A673 (cell line): Measurements from ENCODE around the gene ACCSL. TPM values are rescaled to one million over a fixed set of nuclear protein-coding genes. Genes with fewer than 3 reads are reported as not detected.

Source experiments
- BruUV-seq: library from RNA; stranded (reverse); fragments of 400-500 nt; replicated peaks from 2 replicates; lab custom pipeline; 2021; lab: Mats Ljungman, UMichigan
- CTCF ChIA-PET: fragments of 300-600 bp; sonication (Branson Sonifier 250); formaldehyde crosslinking; loops from one replicate; lab custom pipeline; 2022; ENCODE audit warnings: antibody characterized with exemption; lab: Charles Lee
- POLR2A ChIA-PET: fragments of 300-600 bp; sonication (Branson Sonifier 250); formaldehyde crosslinking; loops from one replicate; lab custom pipeline; 2022; ENCODE audit warnings: antibody characterized with exemption; ENCODE audit not compliant: low non-redundant PET; lab: Charles Lee
- DNase-seq: peaks from one replicate; pipeline ENCODE4 v3.0.0-alpha.2; 2015; ENCODE audit warnings: low spot score
- H3K27ac ChIP-seq: fragments of 200-600 bp; sonication (generic); 2 replicates; pipeline ENCODE4 v1.5.1; 2016; ENCODE audit warnings: mixed run types, low read depth, mild to moderate bottlenecking, mixed read lengths, antibody characterized with exemption, low read length; ENCODE audit not compliant: poor library complexity, severe bottlenecking
- H3K27me3 ChIP-seq: fragments of 200-600 bp; sonication (generic); replicated peaks from 2 replicates; pipeline ENCODE4 v1.6.1; 2017; ENCODE audit warnings: mixed run types, low read depth, mild to moderate bottlenecking, mixed read lengths, antibody characterized with exemption, low read length; ENCODE audit not compliant: insufficient read depth, poor library complexity
- H3K36me3 ChIP-seq: fragments of 200-600 bp; sonication (generic); 2 replicates; pipeline ENCODE4 v1.6.1; 2016; ENCODE audit warnings: mixed run types, mild to moderate bottlenecking, mixed read lengths, antibody characterized with exemption, low read length; ENCODE audit not compliant: insufficient read depth, poor library complexity, severe bottlenecking
- H3K4me1 ChIP-seq: fragments of 200-600 bp; sonication (generic); 2 replicates; pipeline ENCODE4 v1.6.1; 2017; ENCODE audit warnings: mixed run types, mild to moderate bottlenecking, mixed read lengths, antibody characterized with exemption, low read length; ENCODE audit not compliant: insufficient read depth, poor library complexity, severe bottlenecking
- H3K4me3 ChIP-seq: fragments of 200-600 bp; sonication (generic); 2 replicates; pipeline ENCODE4 v1.5.1; 2016; ENCODE audit warnings: low read depth, mixed run types, mild to moderate bottlenecking, mixed read lengths, low read length; ENCODE audit not compliant: poor library complexity, severe bottlenecking
- H3K9me3 ChIP-seq: fragments of 200-600 bp; sonication (generic); 2 replicates; pipeline ENCODE4 v1.6.1; 2016; ENCODE audit warnings: mixed run types, low read depth, mild to moderate bottlenecking, mixed read lengths, antibody characterized with exemption, low read length; ENCODE audit not compliant: poor library complexity, severe bottlenecking
- EZH2 ChIP-seq: fragments of 200-600 bp; sonication (generic); IDR thresholded peaks from 2 replicates; pipeline ENCODE4 v1.6.1; 2017; ENCODE audit warnings: borderline replicate concordance, low read depth, mild to moderate bottlenecking, mixed read lengths, antibody characterized with exemption, low read length; ENCODE audit not compliant: poor library complexity, severe bottlenecking
- intact Hi-C: fragments of 100-400 bp; cut with micrococcal nuclease; formaldehyde crosslinking; loops from one replicate; pipeline ENCODE4 v1.10.0; 2022; ENCODE audit not compliant: unreplicated experiment
- total RNA-seq: library from RNA; stranded (reverse); gene quantifications from 2 replicates; pipeline ENCODE4 v1.2.3, GENCODE V29; 2021
- TF ChIP-seq, protein P1 (sequence below): fragments of 300-800, 200-600 bp; sonication (generic); conservative IDR thresholded peaks from 2 replicates; pipeline ENCODE4 v1.5.1; 2017; ENCODE audit warnings: low read depth, mild to moderate bottlenecking, antibody characterized with exemption, low read length, moderate library complexity, mixed read lengths

The ACCSL gene
- total RNA-seq, 1 experiment from 2014 or later, result not detected

DNA sequence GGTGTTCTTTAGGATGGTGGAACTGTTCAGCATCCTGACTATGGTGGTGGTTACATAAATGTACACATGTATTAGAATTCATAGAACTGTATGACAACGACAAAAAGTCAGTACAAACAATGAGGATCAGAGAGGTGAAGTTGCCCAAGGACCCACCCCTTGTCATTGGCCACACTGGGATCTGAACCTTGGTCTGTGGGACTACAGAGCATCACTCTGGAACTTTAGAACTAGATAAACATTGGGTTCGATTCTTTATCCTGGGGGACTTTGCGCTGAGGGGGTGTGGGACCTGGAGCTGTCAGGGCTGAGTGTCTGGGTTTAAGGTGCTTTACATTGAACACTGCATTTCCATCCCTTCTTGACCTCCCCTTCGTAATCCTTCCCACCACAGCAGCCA, 34.9 kb downstream of the ACCSL start:
- TF ChIP-seq, protein P1, sequence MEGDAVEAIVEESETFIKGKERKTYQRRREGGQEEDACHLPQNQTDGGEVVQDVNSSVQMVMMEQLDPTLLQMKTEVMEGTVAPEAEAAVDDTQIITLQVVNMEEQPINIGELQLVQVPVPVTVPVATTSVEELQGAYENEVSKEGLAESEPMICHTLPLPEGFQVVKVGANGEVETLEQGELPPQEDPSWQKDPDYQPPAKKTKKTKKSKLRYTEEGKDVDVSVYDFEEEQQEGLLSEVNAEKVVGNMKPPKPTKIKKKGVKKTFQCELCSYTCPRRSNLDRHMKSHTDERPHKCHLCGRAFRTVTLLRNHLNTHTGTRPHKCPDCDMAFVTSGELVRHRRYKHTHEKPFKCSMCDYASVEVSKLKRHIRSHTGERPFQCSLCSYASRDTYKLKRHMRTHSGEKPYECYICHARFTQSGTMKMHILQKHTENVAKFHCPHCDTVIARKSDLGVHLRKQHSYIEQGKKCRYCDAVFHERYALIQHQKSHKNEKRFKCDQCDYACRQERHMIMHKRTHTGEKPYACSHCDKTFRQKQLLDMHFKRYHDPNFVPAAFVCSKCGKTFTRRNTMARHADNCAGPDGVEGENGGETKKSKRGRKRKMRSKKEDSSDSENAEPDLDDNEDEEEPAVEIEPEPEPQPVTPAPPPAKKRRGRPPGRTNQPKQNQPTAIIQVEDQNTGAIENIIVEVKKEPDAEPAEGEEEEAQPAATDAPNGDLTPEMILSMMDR, result no peak
- TF ChIP-seq EZH2, result no peak
- no TSS peak for BruUV-seq
- DNase-seq, result no peak
- Histone ChIP-seq H3K36me3 (no peaks in the 10 kb centered on the region), H3K4me1 (no peaks in the 10 kb centered on the region), H3K27ac (no peak overlapping the region), H3K4me3 (no peak overlapping the region), H3K9me3 (no peaks in the 10 kb centered on the region), H3K27me3 (no peaks in the 10 kb centered on the region)
- intact Hi-C loops, result no loop called here
- ChIA-PET POLR2A (no interaction called here), CTCF (no interaction called here)

DNA sequence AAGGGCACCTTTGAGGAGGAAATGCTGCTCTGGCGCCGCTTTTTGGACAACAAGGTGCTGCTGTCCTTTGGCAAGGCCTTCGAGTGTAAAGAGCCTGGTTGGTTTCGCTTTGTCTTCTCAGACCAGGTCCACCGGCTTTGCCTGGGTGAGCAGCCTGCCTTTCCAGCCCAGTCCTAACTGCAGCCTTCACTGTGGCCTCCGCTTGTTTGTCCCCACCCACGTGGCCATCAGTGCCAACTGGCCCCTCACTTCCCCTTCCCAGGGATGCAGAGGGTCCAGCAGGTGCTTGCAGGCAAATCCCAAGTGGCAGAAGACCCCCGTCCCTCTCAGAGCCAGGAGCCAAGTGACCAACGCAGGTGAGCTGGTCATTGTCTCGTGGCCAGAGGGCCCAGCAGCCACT, 35.7 kb downstream of the ACCSL start:
- Histone ChIP-seq H3K9me3 (no peaks in the 10 kb centered on the region), H3K36me3 (no peaks in the 10 kb centered on the region), H3K27ac (no peak overlapping the region), H3K4me3 (no peak overlapping the region), H3K4me1 (no peaks in the 10 kb centered on the region), H3K27me3 (no peaks in the 10 kb centered on the region)
- CTCF ChIA-PET, result no interaction called here
- POLR2A ChIA-PET, result no interaction called here
- DNase-seq, result no peak
- BruUV-seq, result no TSS peak
- TF ChIP-seq, protein P1, result no peak
- TF ChIP-seq EZH2, result no peak
- intact Hi-C loops, result no loop called here

DNA sequence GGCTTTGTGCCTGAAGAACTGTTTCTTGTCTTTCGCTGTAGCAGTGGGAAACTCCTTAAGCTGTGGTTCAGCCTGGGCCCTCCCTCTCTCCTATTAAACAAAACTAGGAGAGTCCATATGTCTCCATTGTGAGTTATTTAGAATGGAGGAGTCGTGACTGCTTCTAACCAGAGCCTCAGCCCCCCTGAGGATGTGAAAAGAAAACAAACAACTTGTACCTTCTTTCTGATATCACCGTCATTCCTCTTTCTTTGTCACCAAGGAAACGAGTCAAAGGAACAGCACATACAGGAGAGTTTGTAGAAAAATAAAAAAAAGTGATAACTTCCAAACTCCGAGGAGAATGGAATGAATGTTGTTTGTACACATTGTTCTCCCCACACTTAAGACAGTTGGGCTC, 36.1 kb downstream of the ACCSL start:
- Histone ChIP-seq H3K36me3 (no peaks in the 10 kb centered on the region), H3K4me1 (no peaks in the 10 kb centered on the region), H3K27me3 (no peaks in the 10 kb centered on the region), H3K27ac (no peak overlapping the region), H3K9me3 (no peaks in the 10 kb centered on the region), H3K4me3 (no peak overlapping the region)
- ChIA-PET POLR2A (no interaction called here), CTCF (interaction anchor here (3.4 kb wide), 1 partner anchor 11 kb away, joined by 21 read pairs; the partner anchor contains the start of gene EXT2)
- BruUV-seq, result no TSS peak
- intact Hi-C loops, result no loop called here
- no peak for TF ChIP-seq EZH2
- TF ChIP-seq, protein P1, result no peak
- no peak for DNase-seq
